Naive B cell (primary cell): Measurements from ENCODE around the gene PSMD12. TPM values are rescaled to one million over a fixed set of nuclear protein-coding genes. Genes with fewer than 3 reads are reported as not detected.
"Not testable (repeated sequence)": the region's sequence is repeated elsewhere in the genome, so short reads cannot be mapped to it uniquely, and the experiment has no call there.

Experiments used
- ATAC-seq, 2 donors: fragments of 150-1000 bp; cut with Tn5 transposase; 2 replicates each; pipeline ENCODE4 v1.10.0; 2021; ENCODE audit warnings: low read depth in 2 of 2, mild to moderate bottlenecking in 2 of 2, moderate library complexity in 2 of 2
- DNase-seq: peaks from one replicate; pipeline ENCODE4 v3.0.0; 2022
- H3K27ac Mint-ChIP-seq, 6 donors: one replicate each; pipeline ENCODE4 v1.8.0; 2020 to 2022; ENCODE audit warnings: mild to moderate bottlenecking in 6 of 6, mixed read lengths in 6 of 6, moderate library complexity in 5 of 6, inconsistent platforms in 2 of 6
- H3K27me3 Mint-ChIP-seq, 3 donors: one replicate each; pipeline ENCODE4 v1.8.0; 2021 to 2022; ENCODE audit warnings: mixed read lengths in 3 of 3, mild to moderate bottlenecking in 1 of 3
- H3K36me3 Mint-ChIP-seq, 2 donors: one replicate each; pipeline ENCODE4 v1.8.0; 2020 to 2022; ENCODE audit warnings: mixed read lengths in 2 of 2, inconsistent platforms in 1 of 2, mild to moderate bottlenecking in 1 of 2
- H3K4me1 Mint-ChIP-seq, 3 donors: one replicate each; pipeline ENCODE4 v1.8.0; 2020 to 2022; ENCODE audit warnings: mixed read lengths in 3 of 3, inconsistent platforms in 1 of 3, mild to moderate bottlenecking in 1 of 3, moderate library complexity in 1 of 3
- H3K4me3 Mint-ChIP-seq, 8 donors: one replicate each; pipeline ENCODE4 v1.8.0; 2020 to 2022; ENCODE audit warnings: mild to moderate bottlenecking in 8 of 8, mixed read lengths in 8 of 8, moderate library complexity in 8 of 8, inconsistent platforms in 2 of 8
- H3K9me3 Mint-ChIP-seq, 7 donors: one replicate each; pipeline ENCODE4 v1.8.0; 2020 to 2022; ENCODE audit warnings: mixed read lengths in 7 of 7, mild to moderate bottlenecking in 5 of 7, inconsistent platforms in 2 of 7, moderate library complexity in 1 of 7
- polyA plus RNA-seq, 6 donors: library from polyadenylated mRNA; unstranded; fragments of 300-500 nt; fragmentation: Illumina TruSeq; gene quantifications; one replicate each; pipeline ENCODE4 v1.2.3, GENCODE V29; 2021; ENCODE audit warnings: low read depth in 6 of 6

PSMD12 gene
- polyA plus RNA-seq, 6 donors from 2014 or later, result 24.3 to 31.0 (median 26.4) TPM

DNA sequence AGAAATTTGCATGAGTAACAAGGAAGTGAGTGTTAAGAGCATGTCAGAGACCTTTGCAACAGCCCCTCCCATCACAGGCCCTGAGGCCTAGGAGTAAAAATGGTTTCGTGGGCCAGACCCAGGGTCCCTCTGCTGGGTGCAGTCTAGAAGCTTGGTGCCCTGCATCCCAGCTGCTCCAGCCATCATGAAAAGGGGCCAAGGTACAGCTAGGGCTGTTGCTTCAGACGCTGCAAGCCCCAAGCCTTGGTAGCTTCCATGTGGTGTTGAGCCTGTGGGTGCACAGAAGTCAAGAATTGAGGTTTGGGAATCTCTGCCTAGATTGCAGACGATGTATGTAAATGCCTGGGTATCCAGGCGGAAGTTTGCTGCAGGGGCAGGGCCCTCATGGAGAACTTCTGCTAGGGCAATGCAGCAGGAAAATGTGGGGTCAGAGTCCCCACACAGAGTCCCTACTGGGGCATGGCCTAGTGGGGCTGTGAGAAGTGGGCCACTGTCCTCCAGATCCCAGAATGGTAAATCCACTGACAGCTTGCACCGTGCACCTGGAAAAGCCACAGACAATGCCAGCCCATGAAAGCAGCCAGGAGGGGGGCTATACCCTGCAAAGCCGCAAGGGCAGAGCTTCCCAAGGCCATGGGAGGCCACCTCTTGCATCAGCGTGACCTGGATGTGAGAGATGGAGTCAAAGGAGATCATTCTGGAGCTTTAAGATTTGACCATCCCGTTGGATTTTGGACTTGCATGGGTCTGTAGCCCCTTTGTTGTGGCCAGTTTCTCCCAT lies 34.8 kb downstream of the PSMD12 start:
- H3K4me3 Mint-ChIP-seq, ATAC-seq, H3K36me3 Mint-ChIP-seq, H3K27ac Mint-ChIP-seq, DNase-seq, H3K27me3 Mint-ChIP-seq, H3K9me3 Mint-ChIP-seq, H3K4me1 Mint-ChIP-seq: not testable (repeated sequence)

DNA sequence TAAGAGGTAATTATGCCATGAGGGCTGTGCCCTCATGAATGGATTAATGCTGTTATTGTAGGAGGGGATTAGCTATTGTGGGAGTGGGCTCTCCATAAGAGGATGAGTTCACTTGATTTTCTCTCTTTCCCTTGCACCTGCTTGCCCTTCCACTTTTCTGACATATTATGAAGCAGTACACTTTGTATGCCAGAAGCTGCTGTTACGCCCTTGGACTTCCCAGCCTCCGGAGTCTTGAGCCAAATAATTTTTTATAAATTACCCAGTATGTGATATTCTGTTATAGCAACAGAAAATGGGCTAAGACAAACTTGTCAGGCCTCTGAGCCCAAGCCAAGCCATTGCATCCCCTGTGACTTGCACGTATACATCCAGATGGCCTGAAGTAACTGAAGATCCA lies 38.4 kb downstream of the PSMD12 start:
- no peak overlapping the region for H3K27ac Mint-ChIP-seq
- H3K36me3 Mint-ChIP-seq, result no peaks in the 10 kb centered on the region
- peaks cover 0 to 7% (median 0%) of the 10 kb centered on the region in 7 donors for H3K9me3 Mint-ChIP-seq
- ATAC-seq, result no peak
- DNase-seq, result no peak
- H3K4me3 Mint-ChIP-seq, result no peak overlapping the region
- no peaks in the 10 kb centered on the region for H3K4me1 Mint-ChIP-seq
- peaks cover 0 to 7% (median 5%) of the 10 kb centered on the region in 3 donors for H3K27me3 Mint-ChIP-seq

DNA sequence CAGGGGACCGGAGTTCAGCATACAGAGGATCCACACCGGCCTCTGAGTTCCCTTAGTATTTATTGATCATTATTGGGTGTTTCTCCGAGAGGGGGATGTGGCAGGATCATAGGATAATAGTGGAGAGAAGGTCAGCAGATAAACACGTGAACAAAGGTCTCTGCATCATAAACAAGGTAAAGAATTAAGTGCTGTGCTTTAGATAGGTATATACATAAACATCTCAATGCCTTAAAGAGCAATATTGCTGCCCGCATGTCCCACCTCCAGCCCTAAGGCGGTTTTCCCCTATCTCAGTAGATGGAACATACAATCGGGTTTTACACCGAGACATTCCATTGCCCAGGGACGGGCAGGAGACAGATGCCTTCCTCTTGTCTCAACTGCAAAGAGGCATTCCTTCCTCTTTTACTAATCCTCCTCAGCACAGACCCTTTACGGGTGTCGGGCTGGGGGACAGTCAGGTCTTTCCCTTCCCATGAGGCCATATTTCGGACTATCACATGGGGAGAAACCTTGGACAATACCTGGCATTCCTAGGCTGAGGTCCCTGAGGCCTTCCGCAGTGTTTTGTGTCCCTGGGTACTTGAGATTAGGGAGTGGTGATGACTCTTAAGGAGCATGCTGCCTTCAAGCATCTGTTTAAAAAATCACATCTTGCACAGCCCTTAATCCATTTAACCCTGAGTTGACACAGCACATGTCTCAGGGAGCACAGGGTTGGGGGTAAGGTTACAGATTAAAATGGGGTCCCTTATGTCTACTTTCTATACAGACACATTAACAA lies 39.2 kb downstream of the PSMD12 start:
- H3K36me3 Mint-ChIP-seq, H3K27ac Mint-ChIP-seq, DNase-seq, H3K4me1 Mint-ChIP-seq, H3K27me3 Mint-ChIP-seq, H3K9me3 Mint-ChIP-seq, ATAC-seq, H3K4me3 Mint-ChIP-seq: not testable (repeated sequence)

DNA sequence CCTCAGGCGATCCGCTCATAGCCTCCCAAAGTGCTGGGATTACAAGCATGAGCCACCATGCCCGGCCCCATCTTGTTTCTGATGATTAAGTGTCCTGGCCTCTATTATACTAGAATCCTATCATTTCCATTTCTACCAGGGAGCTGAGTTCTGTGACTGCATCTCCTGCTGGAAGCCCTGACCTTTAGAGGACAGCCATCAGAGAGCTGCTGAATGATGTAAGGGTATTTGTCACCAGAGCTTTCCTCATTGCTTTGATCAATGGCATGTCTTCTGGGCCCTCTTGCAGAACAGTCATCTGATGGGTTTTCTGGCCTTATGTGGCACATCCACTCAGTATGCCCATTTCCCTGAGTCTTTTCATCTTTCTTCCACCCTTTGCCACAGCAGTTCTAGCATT lies 39.9 kb downstream of the PSMD12 start:
- ATAC-seq, result no peak
- Mint-ChIP-seq H3K36me3 (no peaks in the 10 kb centered on the region), H3K4me1 (peaks cover 0 to 6% (median 0%) of the 10 kb centered on the region in 3 donors), H3K4me3 (no peak overlapping the region), H3K9me3 (peaks cover 0 to 7% (median 0%) of the 10 kb centered on the region in 7 donors), H3K27ac (no peak overlapping the region), H3K27me3 (peaks cover 0 to 7% (median 5%) of the 10 kb centered on the region in 3 donors)
- DNase-seq, result no peak

DNA sequence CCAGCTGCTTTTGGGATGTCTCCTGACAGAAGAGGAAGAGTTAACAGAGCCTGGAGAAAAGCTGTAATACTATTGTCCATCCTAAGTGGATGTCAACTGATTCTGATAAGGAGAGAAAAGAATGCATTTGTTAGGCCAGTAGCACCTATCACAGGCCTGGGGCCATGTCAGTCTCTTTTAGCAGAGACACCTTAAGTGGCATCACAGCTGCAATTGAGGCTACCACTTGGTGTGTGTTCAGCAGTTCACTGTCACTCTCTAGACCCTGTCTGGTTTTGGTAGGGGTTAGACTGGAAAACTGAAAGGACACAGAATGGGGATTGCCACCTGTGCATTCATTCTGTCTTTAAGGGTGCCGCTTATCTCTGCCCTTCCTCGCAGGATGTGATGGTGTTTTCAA lies 42.0 kb downstream of the PSMD12 start:
- Mint-ChIP-seq H3K9me3 (peaks cover 0 to 7% (median 0%) of the 10 kb centered on the region in 7 donors), H3K27ac (no peak overlapping the region), H3K4me1 (peaks cover 0 to 6% (median 0%) of the 10 kb centered on the region in 3 donors), H3K27me3 (peaks cover 7 to 10% (median 7%) of the 10 kb centered on the region in 3 donors), H3K36me3 (no peaks in the 10 kb centered on the region), H3K4me3 (no peak overlapping the region)
- DNase-seq (no peak), ATAC-seq (no peak)

DNA sequence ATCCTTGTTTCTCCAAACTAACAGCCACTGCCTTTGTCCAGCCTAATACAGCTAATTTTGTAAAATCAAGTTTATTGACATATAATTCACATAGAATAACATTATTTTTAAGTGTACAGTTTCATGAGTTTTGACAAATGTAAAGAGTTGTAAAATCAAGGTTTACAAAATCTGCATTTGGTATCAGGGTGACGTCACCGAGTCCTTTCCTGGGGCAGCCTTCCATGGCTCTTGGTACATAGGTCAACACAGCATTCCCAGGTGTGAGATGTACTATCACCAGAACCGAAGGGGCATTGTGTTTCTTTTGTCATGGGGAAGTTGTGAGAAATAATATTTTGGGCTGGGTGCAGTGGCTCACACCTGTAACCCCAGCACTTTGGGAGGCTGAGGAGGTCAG lies 42.9 kb downstream of the PSMD12 start:
- H3K27ac Mint-ChIP-seq, result no peak overlapping the region
- H3K4me3 Mint-ChIP-seq, result no peak overlapping the region
- peaks cover 0 to 5% (median 0%) of the 10 kb centered on the region in 7 donors for H3K9me3 Mint-ChIP-seq
- H3K27me3 Mint-ChIP-seq, result peaks cover 7% of the 10 kb centered on the region in 3 donors
- ATAC-seq, result no peak
- no peaks in the 10 kb centered on the region for H3K36me3 Mint-ChIP-seq
- H3K4me1 Mint-ChIP-seq, result peaks cover 0 to 6% (median 0%) of the 10 kb centered on the region in 3 donors
- no peak for DNase-seq

DNA sequence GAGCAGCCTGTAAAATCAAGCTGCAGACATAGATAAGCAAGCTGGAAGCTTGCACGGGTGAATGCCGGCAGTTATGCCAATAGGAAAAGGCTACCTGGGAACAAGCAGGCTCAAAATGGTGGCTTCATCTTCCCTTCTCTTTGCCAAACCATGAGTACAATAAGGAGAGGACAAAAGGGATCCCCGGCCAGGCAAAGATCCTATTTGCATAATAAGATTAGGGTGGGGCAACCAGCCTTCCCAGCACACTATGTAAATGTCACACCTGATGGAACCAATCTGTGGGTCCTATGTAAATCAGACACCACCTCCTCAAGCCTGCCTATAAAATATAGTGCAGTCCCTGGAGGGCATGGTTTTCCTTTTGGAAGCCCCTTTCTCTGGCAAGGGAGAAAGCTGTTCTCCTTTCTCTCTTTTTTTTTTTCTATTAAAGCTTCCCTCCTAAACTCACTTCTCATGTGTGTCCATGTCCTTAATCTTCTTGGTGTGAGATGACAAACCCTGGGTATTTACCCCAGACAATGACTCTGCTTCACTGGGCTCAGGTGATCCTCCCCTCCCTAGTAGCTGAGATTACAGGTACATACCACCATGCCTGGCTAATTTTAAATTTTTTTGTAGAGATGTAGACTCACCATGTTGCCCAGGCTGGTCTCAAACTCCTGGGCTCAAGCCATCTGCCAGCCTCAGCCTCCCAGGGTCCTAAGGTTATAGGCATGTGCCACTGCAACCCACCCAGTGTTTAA lies 44.2 kb downstream of the PSMD12 start:
- H3K4me1 Mint-ChIP-seq, result peaks cover 0 to 6% (median 0%) of the 10 kb centered on the region in 3 donors
- no peaks in the 10 kb centered on the region for H3K36me3 Mint-ChIP-seq
- peaks cover 5 to 7% (median 7%) of the 10 kb centered on the region in 3 donors for H3K27me3 Mint-ChIP-seq
- DNase-seq (no peak), ATAC-seq (no peak)
- no peaks in the 10 kb centered on the region for H3K9me3 Mint-ChIP-seq
- no peak overlapping the region for H3K4me3 Mint-ChIP-seq
- H3K27ac Mint-ChIP-seq, result no peak overlapping the region

DNA sequence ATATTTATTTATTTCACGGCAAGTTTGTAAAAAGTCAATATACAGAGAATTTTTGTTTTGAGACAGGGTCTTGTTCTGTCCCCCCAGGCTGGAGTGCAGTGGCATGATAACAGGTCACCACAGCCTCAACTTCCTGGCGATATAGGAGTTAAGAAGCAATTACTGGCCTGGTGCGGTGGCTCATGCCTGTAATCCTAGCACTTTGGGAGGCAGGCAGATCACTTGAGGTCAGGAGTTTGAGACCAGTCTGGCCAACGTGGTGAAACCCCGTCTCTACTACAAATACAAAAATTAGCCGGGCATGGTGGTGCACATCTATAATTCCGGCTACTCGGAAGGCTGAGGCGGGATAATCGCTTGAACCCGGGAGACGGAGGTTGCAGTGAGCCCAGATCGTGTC lies 44.9 kb downstream of the PSMD12 start:
- H3K27ac Mint-ChIP-seq, H3K4me1 Mint-ChIP-seq, ATAC-seq, H3K9me3 Mint-ChIP-seq, H3K4me3 Mint-ChIP-seq, DNase-seq, H3K27me3 Mint-ChIP-seq, H3K36me3 Mint-ChIP-seq: not testable (repeated sequence)

DNA sequence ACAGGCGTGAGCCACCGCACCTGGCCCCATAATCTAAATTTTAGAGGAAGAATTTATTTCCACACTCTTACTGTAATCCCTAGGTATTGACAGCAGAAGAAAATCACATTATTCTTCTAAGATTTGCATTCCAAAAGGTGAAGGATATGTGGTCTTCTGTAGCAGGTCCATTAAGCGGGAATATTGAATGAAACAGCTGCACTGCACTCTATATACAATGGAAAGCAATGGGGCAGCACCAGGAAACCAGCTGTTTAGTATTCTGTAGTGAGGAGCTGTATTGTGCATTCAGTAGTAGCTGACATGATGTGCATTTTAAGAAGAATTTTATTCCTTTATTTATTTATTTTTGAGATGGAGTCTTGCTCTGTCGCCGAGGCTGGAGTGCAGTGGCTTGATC lies 49.6 kb downstream of the PSMD12 start:
- no peaks in the 10 kb centered on the region for H3K36me3 Mint-ChIP-seq
- H3K27ac Mint-ChIP-seq, result no peak overlapping the region
- no peak for DNase-seq
- H3K9me3 Mint-ChIP-seq, result no peaks in the 10 kb centered on the region
- no peak overlapping the region for H3K4me3 Mint-ChIP-seq
- peaks cover 3 to 7% (median 5%) of the 10 kb centered on the region in 3 donors for H3K27me3 Mint-ChIP-seq
- H3K4me1 Mint-ChIP-seq, result peaks cover 0 to 1% (median 0%) of the 10 kb centered on the region in 3 donors
- no peak for ATAC-seq

DNA sequence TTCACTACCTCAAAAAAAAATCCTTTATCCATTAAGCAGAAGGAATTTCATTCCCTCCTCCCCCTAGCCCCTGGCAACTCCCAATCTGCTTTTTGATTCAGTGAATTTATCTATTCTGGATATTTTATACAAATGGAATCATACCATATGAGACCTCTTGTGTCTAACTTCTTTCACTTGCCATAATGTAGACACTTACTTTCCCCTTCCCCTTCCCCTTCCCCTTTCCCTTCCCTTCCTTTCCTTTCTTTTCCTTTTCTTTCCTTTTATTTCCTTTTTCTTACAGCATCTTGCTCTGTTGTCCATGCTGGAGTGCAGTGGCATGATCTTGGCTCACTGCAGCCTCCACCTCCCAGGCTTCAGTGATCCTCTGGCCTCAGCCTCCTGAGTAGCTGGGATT lies 50.5 kb downstream of the PSMD12 start:
- Mint-ChIP-seq H3K27me3 (peaks cover 3 to 7% (median 5%) of the 10 kb centered on the region in 3 donors), H3K9me3 (no peaks in the 10 kb centered on the region), H3K36me3 (no peaks in the 10 kb centered on the region), H3K27ac (no peak overlapping the region), H3K4me1 (no peaks in the 10 kb centered on the region), H3K4me3 (no peak overlapping the region)
- ATAC-seq (no peak), DNase-seq (no peak)

DNA sequence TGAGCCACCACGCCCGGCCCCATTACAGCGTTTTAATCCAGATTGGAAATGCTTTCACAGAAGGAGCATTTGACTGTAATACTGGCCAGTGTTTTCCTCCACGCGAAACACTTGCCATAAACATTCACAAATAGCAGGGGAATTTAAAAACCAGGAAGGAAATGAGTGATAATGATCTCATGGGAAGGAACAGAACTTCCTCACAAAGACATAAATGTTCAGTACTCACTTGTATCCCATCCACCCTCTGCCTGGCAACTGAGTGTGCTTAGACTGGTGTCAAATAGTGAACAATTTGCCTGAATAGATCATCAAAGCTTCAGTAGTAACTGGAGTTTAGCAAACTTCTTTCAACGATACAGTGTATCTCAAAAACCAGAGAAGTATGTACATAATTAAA lies 54.1 kb downstream of the PSMD12 start:
- Mint-ChIP-seq H3K9me3 (no peaks in the 10 kb centered on the region), H3K27me3 (peaks cover 0 to 3% (median 0%) of the 10 kb centered on the region in 3 donors), H3K36me3 (no peaks in the 10 kb centered on the region), H3K27ac (no peak overlapping the region), H3K4me1 (peaks cover 0 to 5% (median 2%) of the 10 kb centered on the region in 3 donors), H3K4me3 (no peak overlapping the region)
- ATAC-seq (no peak), DNase-seq (no peak)

DNA sequence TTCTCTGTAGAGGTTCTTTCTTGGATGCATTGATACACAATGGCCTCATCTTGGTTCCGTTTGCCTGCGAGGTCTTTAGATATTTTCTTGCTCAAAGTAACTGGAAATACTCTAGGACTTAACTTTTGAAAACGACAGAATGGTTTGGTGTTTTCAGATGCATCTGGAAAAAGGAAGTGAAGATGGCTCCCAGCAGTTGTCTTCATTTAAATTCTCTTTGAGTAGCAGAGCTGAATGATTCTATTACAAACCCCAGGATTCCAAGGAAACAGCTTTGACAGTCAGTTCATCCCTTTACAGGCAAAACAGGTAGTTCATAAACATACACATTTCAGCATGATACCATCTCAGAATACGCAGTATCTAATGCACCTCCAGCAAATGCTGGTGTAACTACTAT lies 54.8 kb downstream of the PSMD12 start:
- H3K4me1 Mint-ChIP-seq, result peaks cover 0 to 10% (median 5%) of the 10 kb centered on the region in 3 donors
- peaks cover 0 to 3% (median 0%) of the 10 kb centered on the region in 3 donors for H3K27me3 Mint-ChIP-seq
- H3K36me3 Mint-ChIP-seq, result no peaks in the 10 kb centered on the region
- no peak overlapping the region for H3K4me3 Mint-ChIP-seq
- H3K9me3 Mint-ChIP-seq, result peaks cover 0 to 3% (median 0%) of the 10 kb centered on the region in 7 donors
- H3K27ac Mint-ChIP-seq, result no peak overlapping the region
- DNase-seq (no peak), ATAC-seq (no peak)

DNA sequence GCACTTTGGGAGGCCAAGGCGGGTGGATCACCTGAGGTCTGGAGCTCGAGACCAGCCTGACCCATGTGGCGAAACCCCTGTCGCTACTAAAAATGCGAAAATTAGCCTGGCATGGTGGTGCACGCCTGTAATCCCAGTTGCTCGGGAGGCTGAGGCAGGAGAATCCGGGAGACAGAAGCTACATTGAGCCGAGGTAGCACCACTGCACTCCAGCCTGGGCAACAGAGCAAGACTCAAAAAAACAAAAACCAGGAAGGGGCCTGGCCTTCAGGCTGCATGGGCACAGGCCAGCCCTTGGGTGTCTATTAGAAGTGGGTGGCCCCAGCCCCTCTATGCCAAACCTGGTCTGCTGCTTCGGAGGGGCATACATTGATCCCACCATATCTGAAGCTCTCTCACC lies 56.0 kb downstream of the PSMD12 start:
- Mint-ChIP-seq H3K4me3 (no peak overlapping the region), H3K36me3 (no peaks in the 10 kb centered on the region)

More for the DNA sequence above, 56.0 kb downstream of the PSMD12 start:
- Mint-ChIP-seq H3K27me3 (no peaks in the 10 kb centered on the region), H3K27ac (no peak overlapping the region), H3K4me1 (peaks cover 0 to 10% (median 5%) of the 10 kb centered on the region in 3 donors), H3K9me3 (peaks cover 0 to 3% (median 0%) of the 10 kb centered on the region in 7 donors)
- DNase-seq (no peak), ATAC-seq (no peak)
